H1 (cell line): ENCODE results near the gene ZNF644. TPM values are rescaled to one million over a fixed set of nuclear protein-coding genes. Genes with fewer than 3 reads are reported as not detected.

ENCODE experiments used
- CTCF ChIA-PET: fragments of 300-600 bp; sonication (Branson Sonifier 250); formaldehyde crosslinking; loops from one replicate; lab custom pipeline; 2021; ENCODE audit not compliant: partially characterized antibody; lab: Charles Lee
- POLR2A ChIA-PET: fragments of 300-600 bp; sonication (Branson Sonifier 250); formaldehyde crosslinking; loops from one replicate; lab custom pipeline; 2021; ENCODE audit warnings: inconsistent platforms; ENCODE audit not compliant: partially characterized antibody; lab: Charles Lee
- DNase-seq, 2 experiments: peaks; one replicate each; pipeline versions ENCODE4 v3.0.0 to v3.0.0-alpha.2; 2010 to 2022; ENCODE audit warnings: low spot score in 2 of 2, low read depth in 1 of 2, mixed read lengths in 1 of 2
- FAIRE-seq: peaks from 2 replicates; lab custom pipeline; 2011; peaks lifted over from hg19 to GRCh38; lab: Jason Lieb, UNC
- H2AFZ ChIP-seq: 2 replicates; pipeline ENCODE4 v1.8.1; 2012; ENCODE audit warnings: low read length, inconsistent platforms
- H2AK5ac ChIP-seq: 2 replicates; pipeline ENCODE4 v1.6.1; 2013; ENCODE audit warnings: low read depth, low read length
- H2BK120ac ChIP-seq: replicated peaks from 2 replicates; pipeline ENCODE3; 2013; ENCODE audit warnings: low read depth, low read length, inconsistent platforms
- H2BK12ac ChIP-seq: 2 replicates; pipeline ENCODE4 v1.6.1; 2013; ENCODE audit warnings: low read depth, low read length
- H2BK15ac ChIP-seq: 2 replicates; pipeline ENCODE4 v1.6.1; 2013; ENCODE audit warnings: low read length
- H2BK20ac ChIP-seq: 2 replicates; pipeline ENCODE4 v1.6.1; 2013; ENCODE audit warnings: low read length
- H2BK5ac ChIP-seq: 2 replicates; pipeline ENCODE4 v1.6.1; 2013; ENCODE audit warnings: low read depth, low read length
- H3K14ac ChIP-seq: 2 replicates; pipeline ENCODE4 v1.6.1; 2013; ENCODE audit warnings: inconsistent platforms; ENCODE audit not compliant: insufficient read length
- H3K18ac ChIP-seq: 2 replicates; pipeline ENCODE4 v1.6.1; 2013; ENCODE audit warnings: low read length; ENCODE audit errors: extremely low read depth
- H3K23ac ChIP-seq: 2 replicates; pipeline ENCODE4 v1.6.1; 2013; ENCODE audit warnings: inconsistent platforms; ENCODE audit not compliant: insufficient read length
- H3K23me2 ChIP-seq: 2 replicates; pipeline ENCODE4 v1.6.1; 2013; ENCODE audit warnings: low read depth, low read length
- H3K27ac ChIP-seq: 2 replicates; pipeline ENCODE4 v1.6.1; 2011; ENCODE audit warnings: low read depth, low read length, inconsistent platforms
- H3K27me3 ChIP-seq, 4 experiments: replicated peaks in 1 of 4; 1 replicate in 1 of 4; 2 replicates in 3 of 4; pipeline versions ENCODE4 v1.6.1 to v1.8.1; 2011 to 2013; ENCODE audit warnings: low read length in 3 of 4, mild to moderate bottlenecking in 3 of 4, inconsistent platforms in 2 of 4, mixed read lengths in 2 of 4, moderate library complexity in 1 of 4; ENCODE audit not compliant: control insufficient read depth in 3 of 4, insufficient read depth in 3 of 4; ENCODE audit errors: extremely low read depth in 1 of 4
- H3K36me3 ChIP-seq, 4 experiments: 2 replicates each; pipeline versions ENCODE4 v1.6.1 to v1.8.1; 2011 to 2013; ENCODE audit warnings: mild to moderate bottlenecking in 4 of 4, low read length in 3 of 4, moderate library complexity in 2 of 4, control low read depth in 1 of 4, inconsistent platforms in 1 of 4; ENCODE audit not compliant: insufficient read depth in 4 of 4, control insufficient read depth in 2 of 4
- H3K4ac ChIP-seq: replicated peaks from 2 replicates; pipeline ENCODE3; 2013; ENCODE audit warnings: low read length, low read depth, mixed read lengths, inconsistent platforms; ENCODE audit not compliant: insufficient read length
- H3K4me1 ChIP-seq, 4 experiments: replicated peaks in 1 of 4; 1 replicate in 1 of 4; 2 replicates in 3 of 4; pipeline versions ENCODE4 v1.6.1 to v1.8.1; 2011 to 2013; ENCODE audit warnings: low read length in 3 of 4, inconsistent platforms in 2 of 4, mixed read lengths in 1 of 4; ENCODE audit not compliant: insufficient read depth in 4 of 4, control insufficient read depth in 3 of 4
- H3K4me2 ChIP-seq, 2 experiments: 2 replicates each; pipeline versions ENCODE4 v1.6.1 to v1.8.1; 2011 to 2013; ENCODE audit warnings: low read depth in 2 of 2, low read length in 2 of 2, control low read depth in 1 of 2, inconsistent platforms in 1 of 2, mild to moderate bottlenecking in 1 of 2; ENCODE audit not compliant: insufficient read depth in 1 of 2
- H3K4me3 ChIP-seq, 4 experiments: fragments of 200-600, 300-600 bp in 1 of 4; sonication (generic), shearing (Covaris generic), sonication (Bioruptor Twin) in 1 of 4; 2 replicates each; pipeline versions ENCODE4 v1.5.1 to v1.8.1; 2011 to 2016; ENCODE audit warnings: low read length in 4 of 4, low read depth in 3 of 4, control low read depth in 2 of 4, inconsistent platforms in 2 of 4, mild to moderate bottlenecking in 2 of 4, mixed read lengths in 1 of 4, moderate library complexity in 1 of 4; ENCODE audit not compliant: insufficient read depth in 2 of 4; ENCODE audit errors: extremely low read depth in 1 of 4
- H3K56ac ChIP-seq: replicated peaks from 2 replicates; pipeline ENCODE3; 2013; ENCODE audit warnings: low read depth, mild to moderate bottlenecking, mixed read lengths, low read length, inconsistent platforms; ENCODE audit not compliant: insufficient read length
- H3K79me1 ChIP-seq: 2 replicates; pipeline ENCODE4 v1.6.1; 2013; ENCODE audit warnings: low read depth, low read length, control low read depth
- H3K79me2 ChIP-seq, 2 experiments: 2 replicates each; pipeline versions ENCODE4 v1.6.1 to v1.8.1; 2012 to 2013; ENCODE audit warnings: low read length in 2 of 2, mild to moderate bottlenecking in 2 of 2, inconsistent platforms in 1 of 2; ENCODE audit not compliant: insufficient read depth in 2 of 2, control insufficient read depth in 1 of 2
- H3K9ac ChIP-seq, 4 experiments: replicated peaks in 1 of 4; 1 replicate in 1 of 4; 2 replicates in 3 of 4; pipeline versions ENCODE4 v1.6.1 to v1.8.1; 2011 to 2013; ENCODE audit warnings: low read depth in 3 of 4, low read length in 3 of 4, control low read depth in 2 of 4, mild to moderate bottlenecking in 2 of 4, moderate library complexity in 2 of 4, inconsistent platforms in 1 of 4; ENCODE audit errors: extremely low read depth in 1 of 4
- H3K9me3 ChIP-seq, 2 experiments: 2 replicates each; pipeline versions ENCODE4 v1.6.1 to v1.8.1; 2012 to 2013; ENCODE audit warnings: mild to moderate bottlenecking in 2 of 2, moderate library complexity in 2 of 2, control low read depth in 1 of 2, inconsistent platforms in 1 of 2, low read depth in 1 of 2, low read length in 1 of 2, mixed read lengths in 1 of 2; ENCODE audit not compliant: insufficient read depth in 2 of 2
- H4K20me1 ChIP-seq, 2 experiments: replicated peaks in 1 of 2; 2 replicates each; pipeline versions ENCODE3 to v1.8.1; 2011 to 2013; ENCODE audit warnings: inconsistent platforms in 2 of 2, low read length in 2 of 2, mild to moderate bottlenecking in 1 of 2; ENCODE audit not compliant: insufficient read depth in 2 of 2, control insufficient read depth in 1 of 2
- H4K5ac ChIP-seq: 2 replicates; pipeline ENCODE4 v1.6.1; 2013; ENCODE audit warnings: low read length, low read depth, mixed read lengths, inconsistent platforms; ENCODE audit not compliant: insufficient read length
- H4K8ac ChIP-seq: 2 replicates; pipeline ENCODE4 v1.8.0; 2013; ENCODE audit warnings: mild to moderate bottlenecking, moderate library complexity, low read length, inconsistent platforms; ENCODE audit not compliant: insufficient read depth; ENCODE audit errors: extremely low read depth
- H4K91ac ChIP-seq: replicated peaks from 2 replicates; pipeline ENCODE3; 2013; ENCODE audit warnings: low read length, mixed read lengths, inconsistent platforms; ENCODE audit not compliant: insufficient read length
- BRCA1 ChIP-seq: IDR thresholded peaks from 2 replicates; pipeline ENCODE4 v1.6.1; 2012; ENCODE audit warnings: low read depth, low read length, improper control_type of control experiment
- CHD1 ChIP-seq: IDR thresholded peaks from 2 replicates; pipeline ENCODE4 v1.6.1; 2012; ENCODE audit warnings: low read depth, low read length, improper control_type of control experiment
- CREB1 ChIP-seq: IDR thresholded peaks from 2 replicates; pipeline ENCODE4 v1.6.1; 2012; ENCODE audit warnings: inconsistent platforms
- CTCF ChIP-seq, 3 experiments: IDR thresholded peaks; 1 replicate in 2 of 3; 2 replicates in 1 of 3; pipeline versions ENCODE4 v1.5.1 to v1.6.1; 2011; ENCODE audit warnings: low read length in 3 of 3, mild to moderate bottlenecking in 3 of 3, inconsistent platforms in 2 of 3, low read depth in 1 of 3, moderate library complexity in 1 of 3; ENCODE audit not compliant: insufficient read depth in 1 of 3; ENCODE audit errors: control extremely low read depth in 1 of 3
- EZH2 ChIP-seq: fragments of 200-600 bp; sonication (generic); IDR thresholded peaks from 2 replicates; pipeline ENCODE4 v1.7.1; 2012; ENCODE audit warnings: low read depth, mild to moderate bottlenecking, moderate library complexity, low read length, inconsistent platforms; ENCODE audit not compliant: severe bottlenecking
- HDAC2 ChIP-seq, 2 experiments: fragments of 300-600 bp in 1 of 2; sonication (generic) in 1 of 2; IDR thresholded peaks; 2 replicates each; pipeline ENCODE4 v1.6.1; 2011 to 2012; ENCODE audit warnings: low read depth in 2 of 2, low read length in 2 of 2, mild to moderate bottlenecking in 2 of 2, moderate library complexity in 2 of 2, borderline replicate concordance in 1 of 2, inconsistent platforms in 1 of 2
- JUN ChIP-seq: IDR thresholded peaks from 2 replicates; pipeline ENCODE4 v1.6.1; 2011; ENCODE audit warnings: low read depth, mild to moderate bottlenecking, improper control_type of control experiment, low read length
- KDM4A ChIP-seq: IDR thresholded peaks from one replicate; pipeline ENCODE4 v1.7.1; 2012; ENCODE audit warnings: low read depth, mild to moderate bottlenecking, moderate library complexity, low read length, inconsistent platforms; ENCODE audit not compliant: severe bottlenecking
- NANOG ChIP-seq: IDR thresholded peaks from 2 replicates; pipeline ENCODE4 v1.6.1; 2011; ENCODE audit warnings: low read length, low read depth, mild to moderate bottlenecking, inconsistent platforms; ENCODE audit not compliant: insufficient read depth, poor library complexity, severe bottlenecking
- POU5F1 ChIP-seq: IDR thresholded peaks from 2 replicates; pipeline ENCODE4 v1.6.1; 2011; ENCODE audit warnings: low read depth, mild to moderate bottlenecking, low read length, moderate library complexity
- SIN3A ChIP-seq, 2 experiments: IDR thresholded peaks in 1 of 2; conservative IDR thresholded peaks in 1 of 2; 2 replicates each; pipeline ENCODE4 v1.6.1; 2011 to 2012; ENCODE audit warnings: low read length in 2 of 2, improper control_type of control experiment in 1 of 2, low read depth in 1 of 2, mild to moderate bottlenecking in 1 of 2
- TBP ChIP-seq: IDR thresholded peaks from 2 replicates; pipeline ENCODE4 v1.6.1; 2011; ENCODE audit warnings: low read depth, low read length, improper control_type of control experiment
- polyA plus RNA-seq, 7 experiments: library from polyadenylated mRNA; depleted of rRNA in 3 of 7; stranded (reverse) in 5 of 7; unstranded in 2 of 7; fragments of >200 nt in 5 of 7; fragments of 200-250 nt in 2 of 7; gene quantifications; 1 replicate in 5 of 7; 2 replicates in 1 of 7; 4 replicates in 1 of 7; pipeline versions ENCODE4 v1.2.1 to v1.2.3, GENCODE V29; 2011 to 2013; ENCODE audit warnings: missing spikeins in 2 of 7, mixed read lengths in 2 of 7
- total RNA-seq: library from RNA; stranded (reverse); fragmentation: NEBNext Ultra II Directional; extraction: Animal tissue kit (Norgen Biotek cat#: 25700); gene quantifications from 2 replicates; pipeline ENCODE4 v1.2.1, GENCODE V29; 2021

Gene ZNF644
- total and polyA plus RNA-seq, 2 of the 8 experiments (the other 6 are each of a cell fraction or from before 2014, with no cell fraction given): 14.5 to 93.5 TPM

- no peak overlapping the region for H3K56ac ChIP-seq
- H3K79me2 ChIP-seq: peaks cover 8 to 99% of the 10 kb centered on the region in 2 experiments; a peak in 3 of 4 replicates
- H4K20me1 ChIP-seq: peaks cover 9 to 16% of the 10 kb centered on the region in 2 experiments
- no peak overlapping the region for H2BK20ac ChIP-seq
- no peak overlapping the region for H3K4me3 ChIP-seq
- no peak overlapping the region for H2BK12ac ChIP-seq
- H3K14ac ChIP-seq: no peak overlapping the region
- no peak overlapping the region for H3K18ac ChIP-seq
- ChIA-PET POLR2A (no interaction called here), CTCF (interaction anchor here (1.0 to 1.9 kb wide), 2 partner anchors 20 to 208 kb away, joined by 3 to 7 read pairs; no protein-coding TSS in a partner anchor)
- no peak overlapping the region for H3K4me2 ChIP-seq
- 0 out of 2 replicates have a peak, but pooled peaks cover 3% of the 10 kb centered on the region for H3K79me1 ChIP-seq
- no peak overlapping the region for H3K4ac ChIP-seq
- no peak overlapping the region for H4K91ac ChIP-seq
- no peak overlapping the region for H2BK120ac ChIP-seq
- H3K27ac ChIP-seq: no peak overlapping the region
- no peak for DNase-seq
- H3K9ac ChIP-seq: no peak overlapping the region
- H4K8ac ChIP-seq: no peak overlapping the region
- H2AFZ ChIP-seq: no peak overlapping the region
- no peaks in the 10 kb centered on the region for H3K27me3 ChIP-seq
- H4K5ac ChIP-seq: no peak overlapping the region
- H3K23me2 ChIP-seq: no peaks in the 10 kb centered on the region
- H2AK5ac ChIP-seq: no peak overlapping the region
- no peaks in the 10 kb centered on the region for H3K9me3 ChIP-seq
- H2BK15ac ChIP-seq: no peak overlapping the region
- H3K23ac ChIP-seq: no peak overlapping the region
- FAIRE-seq: no peak
- peaks cover 0 to 4% (median 2%) of the 10 kb centered on the region in 4 experiments; a peak in 1 of 7 replicates for H3K4me1 ChIP-seq
- H2BK5ac ChIP-seq: no peak overlapping the region
- peaks cover 0 to 3% (median 1%) of the 10 kb centered on the region in 4 experiments; a peak in 3 of 8 replicates for H3K36me3 ChIP-seq
- TF ChIP-seq HDAC2 (IDR thresholded peaks at IDR 0.05; ENCODE audit: borderline replicate concordance in 1 of 2, low read depth in 2 of 2, low read length in 2 of 2): no peak
- TF ChIP-seq EZH2: no peak
- no peak for TF ChIP-seq TBP
- no peak for TF ChIP-seq SIN3A (conservative IDR thresholded peaks at IDR 0.05 in 1 of 2, IDR thresholded peaks at IDR 0.05 in 1 of 2; ENCODE audit: low read depth in 1 of 2, low read length in 2 of 2)
- TF ChIP-seq JUN: no peak
- TF ChIP-seq BRCA1: no peak
- TF ChIP-seq CTCF (IDR thresholded peaks at IDR 0.05; ENCODE audit: control extremely low read depth in 1 of 3, insufficient read depth in 1 of 3, low read depth in 1 of 3, low read length in 3 of 3): no peak
- no peak for TF ChIP-seq NANOG
- no peak for TF ChIP-seq POU5F1
- no peak for TF ChIP-seq CHD1
- TF ChIP-seq CREB1: no peak
- TF ChIP-seq KDM4A: no peak
Observed at GRCh38 chr1:90957497-90957896, 64.3 kb downstream of the ZNF644 start.
